NB4 (cell line): ENCODE data around the gene MAGEB4.
A peak's percentile ranks its signal among the peaks of the same experiment; 100 is the strongest.

Source experiments
- DNase-seq: peaks from one replicate; pipeline ENCODE4 v3.0.0; 2010; ENCODE audit warnings: low read depth
- H3K4me3 ChIP-seq: one replicate; pipeline ENCODE4 v1.5.1; 2011; ENCODE audit warnings: mild to moderate bottlenecking, low read depth, low read length, moderate library complexity
- CTCF ChIP-seq: IDR thresholded peaks from one replicate; pipeline ENCODE4 v1.5.1; 2012; ENCODE audit warnings: low read depth, low read length
- MYC ChIP-seq: IDR thresholded peaks from 2 replicates; pipeline ENCODE4 v1.6.1; 2011; ENCODE audit warnings: low read depth, low read length
- POLR2A ChIP-seq: IDR thresholded peaks from 2 replicates; pipeline ENCODE4 v1.6.1; 2011; ENCODE audit warnings: mild to moderate bottlenecking; ENCODE audit not compliant: insufficient read length; ENCODE audit errors: extremely low read depth
- TF ChIP-seq, protein P1 (sequence below): IDR thresholded peaks from 2 replicates; pipeline ENCODE4 v1.6.1; 2011; ENCODE audit warnings: low read depth, low read length

Gene MAGEB4

GRCh38 chrX:30278365-30278764 lies 36.6 kb downstream of the MAGEB4 start:
- no peak overlapping the region for H3K4me3 ChIP-seq
- TF ChIP-seq CTCF (no peak), MYC (no peak), POLR2A (no peak)
- TF ChIP-seq, protein P1, sequence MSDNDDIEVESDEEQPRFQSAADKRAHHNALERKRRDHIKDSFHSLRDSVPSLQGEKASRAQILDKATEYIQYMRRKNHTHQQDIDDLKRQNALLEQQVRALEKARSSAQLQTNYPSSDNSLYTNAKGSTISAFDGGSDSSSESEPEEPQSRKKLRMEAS: no peak

DNA sequence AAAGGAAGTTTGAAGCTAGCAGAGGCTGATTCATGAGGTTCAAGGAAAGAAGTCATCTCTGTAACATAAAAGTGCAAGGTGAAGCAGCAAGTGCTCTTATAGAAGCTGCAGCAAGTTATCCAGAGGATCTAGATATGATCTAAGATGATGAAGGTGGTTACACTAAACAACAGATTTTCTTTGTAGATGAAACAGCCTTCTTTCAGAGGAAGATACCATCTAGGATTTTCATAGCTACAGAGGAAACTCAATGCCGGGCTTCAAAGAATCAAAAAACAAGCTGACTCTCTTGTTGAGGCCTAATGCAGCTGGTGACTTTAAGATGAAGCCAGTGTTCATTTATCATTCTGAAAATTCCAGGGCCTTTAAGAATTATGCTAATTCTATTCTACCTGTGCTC lies 38.6 kb downstream of the MAGEB4 start:
- DNase-seq: no peak
- H3K4me3 ChIP-seq: no peak overlapping the region
- TF ChIP-seq, protein P1: no peak
- TF ChIP-seq POLR2A (no peak), MYC (no peak), CTCF (no peak)

More at GRCh38 chrX:30278365-30278764, 36.6 kb downstream of the MAGEB4 start:
- DNase-seq: no peak

GRCh38 chrX:30282527-30282926 lies 40.7 kb downstream of the MAGEB4 start:
- no peak overlapping the region for H3K4me3 ChIP-seq
- DNase-seq: no peak
- TF ChIP-seq CTCF: no peak
- no peak for TF ChIP-seq POLR2A
- TF ChIP-seq, protein P1: no peak
- no peak for TF ChIP-seq MYC

DNA sequence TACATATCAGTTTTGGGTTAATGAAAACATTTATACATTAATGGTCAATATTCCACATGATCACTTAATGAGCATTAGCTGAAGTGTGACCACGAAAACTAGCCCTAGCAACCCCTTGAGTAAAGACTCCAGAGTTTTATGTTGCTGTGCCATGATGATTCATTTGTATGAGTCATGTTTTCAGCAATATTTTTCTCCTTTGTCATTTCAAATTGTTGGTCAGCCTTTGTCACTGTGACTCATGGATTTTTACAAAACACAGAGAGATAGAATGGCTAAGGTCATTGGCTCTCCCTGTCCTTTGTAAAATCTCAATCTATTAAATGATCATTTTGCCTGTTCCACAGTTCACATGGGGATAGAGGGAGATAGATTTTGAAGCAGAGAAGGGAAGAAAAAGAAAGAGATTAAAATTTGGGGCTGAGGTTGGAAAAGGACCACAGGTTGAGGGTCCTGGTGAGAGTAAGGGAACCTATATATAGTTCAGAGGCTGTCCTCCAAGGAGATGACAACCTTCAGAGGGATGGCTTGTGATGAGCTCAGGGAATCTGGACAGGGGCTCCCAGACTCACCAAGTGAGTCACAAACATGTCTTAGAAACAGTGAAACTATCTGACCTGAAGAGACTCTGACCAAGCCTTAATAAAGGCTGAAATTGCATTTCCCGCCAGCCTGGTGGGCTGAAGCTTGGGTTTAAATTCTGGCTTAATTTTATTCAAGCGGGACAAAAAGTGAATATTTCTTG lies 41.8 kb downstream of the MAGEB4 start:
- peak; percentile 69 for DNase-seq
- no peak overlapping the region for H3K4me3 ChIP-seq
- TF ChIP-seq POLR2A: no peak
- TF ChIP-seq, protein P1: no peak
- no peak for TF ChIP-seq MYC
- TF ChIP-seq CTCF: no peak
